Neural progenitor cell (in vitro differentiated cells): ENCODE measurements around the gene GMDS.

ENCODE experiments used
- CTCF ChIP-seq: fragments of 200-600 bp; sonication (generic); IDR thresholded peaks from 2 replicates; pipeline ENCODE4 v1.5.1; 2017; ENCODE audit warnings: antibody characterized with exemption, mild to moderate bottlenecking
- EZH2 ChIP-seq: fragments of 200-600 bp; sonication (generic); IDR thresholded peaks from 2 replicates; pipeline ENCODE4 v1.6.1; 2017; ENCODE audit warnings: antibody characterized with exemption, mild to moderate bottlenecking, moderate library complexity

GRCh38 chr6:1696463-1696850 lies 548.9 kb downstream of the GMDS start:
- TF ChIP-seq CTCF (no peak), EZH2 (no peak)
